ENCODE measurements around the gene VPS36.
"Not testable (repeated sequence)": the region's sequence is repeated elsewhere in the genome, so short reads cannot be mapped to it uniquely, and the experiment has no call there.

- not testable (repeated sequence) for TF ChIP-seq HMGXB4 (CRISPR knock-in tag; IDR thresholded peaks at IDR 0.05); SP1 (CRISPR knock-in tag; conservative IDR thresholded peaks at IDR 0.05); CREM (CRISPR knock-in tag; IDR thresholded peaks at IDR 0.05); JUN (CRISPR knock-in tag; IDR thresholded peaks at IDR 0.05); IRF2 (CRISPR knock-in tag; IDR thresholded peaks at IDR 0.05; ENCODE audit: borderline replicate concordance, low read depth); ZNF396 (CRISPR knock-in tag; IDR thresholded peaks at IDR 0.05; ENCODE audit: borderline replicate concordance); ATF3 (CRISPR knock-in tag; conservative IDR thresholded peaks at IDR 0.05); FOXP4 (CRISPR knock-in tag; IDR thresholded peaks at IDR 0.05); SMAD4 (CRISPR knock-in tag; IDR thresholded peaks at IDR 0.05)
- TF ChIP-seq, protein P1, sequence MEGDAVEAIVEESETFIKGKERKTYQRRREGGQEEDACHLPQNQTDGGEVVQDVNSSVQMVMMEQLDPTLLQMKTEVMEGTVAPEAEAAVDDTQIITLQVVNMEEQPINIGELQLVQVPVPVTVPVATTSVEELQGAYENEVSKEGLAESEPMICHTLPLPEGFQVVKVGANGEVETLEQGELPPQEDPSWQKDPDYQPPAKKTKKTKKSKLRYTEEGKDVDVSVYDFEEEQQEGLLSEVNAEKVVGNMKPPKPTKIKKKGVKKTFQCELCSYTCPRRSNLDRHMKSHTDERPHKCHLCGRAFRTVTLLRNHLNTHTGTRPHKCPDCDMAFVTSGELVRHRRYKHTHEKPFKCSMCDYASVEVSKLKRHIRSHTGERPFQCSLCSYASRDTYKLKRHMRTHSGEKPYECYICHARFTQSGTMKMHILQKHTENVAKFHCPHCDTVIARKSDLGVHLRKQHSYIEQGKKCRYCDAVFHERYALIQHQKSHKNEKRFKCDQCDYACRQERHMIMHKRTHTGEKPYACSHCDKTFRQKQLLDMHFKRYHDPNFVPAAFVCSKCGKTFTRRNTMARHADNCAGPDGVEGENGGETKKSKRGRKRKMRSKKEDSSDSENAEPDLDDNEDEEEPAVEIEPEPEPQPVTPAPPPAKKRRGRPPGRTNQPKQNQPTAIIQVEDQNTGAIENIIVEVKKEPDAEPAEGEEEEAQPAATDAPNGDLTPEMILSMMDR (IDR thresholded peaks at IDR 0.05) = not testable (repeated sequence)
- TF ChIP-seq, protein P2, sequence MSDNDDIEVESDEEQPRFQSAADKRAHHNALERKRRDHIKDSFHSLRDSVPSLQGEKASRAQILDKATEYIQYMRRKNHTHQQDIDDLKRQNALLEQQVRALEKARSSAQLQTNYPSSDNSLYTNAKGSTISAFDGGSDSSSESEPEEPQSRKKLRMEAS (CRISPR knock-in tag; IDR thresholded peaks at IDR 0.05) = not testable (repeated sequence)
- TF ChIP-seq, protein P3, sequence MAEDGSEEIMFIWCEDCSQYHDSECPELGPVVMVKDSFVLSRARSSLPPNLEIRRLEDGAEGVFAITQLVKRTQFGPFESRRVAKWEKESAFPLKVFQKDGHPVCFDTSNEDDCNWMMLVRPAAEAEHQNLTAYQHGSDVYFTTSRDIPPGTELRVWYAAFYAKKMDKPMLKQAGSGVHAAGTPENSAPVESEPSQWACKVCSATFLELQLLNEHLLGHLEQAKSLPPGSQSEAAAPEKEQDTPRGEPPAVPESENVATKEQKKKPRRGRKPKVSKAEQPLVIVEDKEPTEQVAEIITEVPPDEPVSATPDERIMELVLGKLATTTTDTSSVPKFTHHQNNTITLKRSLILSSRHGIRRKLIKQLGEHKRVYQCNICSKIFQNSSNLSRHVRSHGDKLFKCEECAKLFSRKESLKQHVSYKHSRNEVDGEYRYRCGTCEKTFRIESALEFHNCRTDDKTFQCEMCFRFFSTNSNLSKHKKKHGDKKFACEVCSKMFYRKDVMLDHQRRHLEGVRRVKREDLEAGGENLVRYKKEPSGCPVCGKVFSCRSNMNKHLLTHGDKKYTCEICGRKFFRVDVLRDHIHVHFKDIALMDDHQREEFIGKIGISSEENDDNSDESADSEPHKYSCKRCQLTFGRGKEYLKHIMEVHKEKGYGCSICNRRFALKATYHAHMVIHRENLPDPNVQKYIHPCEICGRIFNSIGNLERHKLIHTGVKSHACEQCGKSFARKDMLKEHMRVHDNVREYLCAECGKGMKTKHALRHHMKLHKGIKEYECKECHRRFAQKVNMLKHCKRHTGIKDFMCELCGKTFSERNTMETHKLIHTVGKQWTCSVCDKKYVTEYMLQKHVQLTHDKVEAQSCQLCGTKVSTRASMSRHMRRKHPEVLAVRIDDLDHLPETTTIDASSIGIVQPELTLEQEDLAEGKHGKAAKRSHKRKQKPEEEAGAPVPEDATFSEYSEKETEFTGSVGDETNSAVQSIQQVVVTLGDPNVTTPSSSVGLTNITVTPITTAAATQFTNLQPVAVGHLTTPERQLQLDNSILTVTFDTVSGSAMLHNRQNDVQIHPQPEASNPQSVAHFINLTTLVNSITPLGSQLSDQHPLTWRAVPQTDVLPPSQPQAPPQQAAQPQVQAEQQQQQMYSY (CRISPR knock-in tag; IDR thresholded peaks at IDR 0.05) = not testable (repeated sequence)
- TF ChIP-seq, protein P4, sequence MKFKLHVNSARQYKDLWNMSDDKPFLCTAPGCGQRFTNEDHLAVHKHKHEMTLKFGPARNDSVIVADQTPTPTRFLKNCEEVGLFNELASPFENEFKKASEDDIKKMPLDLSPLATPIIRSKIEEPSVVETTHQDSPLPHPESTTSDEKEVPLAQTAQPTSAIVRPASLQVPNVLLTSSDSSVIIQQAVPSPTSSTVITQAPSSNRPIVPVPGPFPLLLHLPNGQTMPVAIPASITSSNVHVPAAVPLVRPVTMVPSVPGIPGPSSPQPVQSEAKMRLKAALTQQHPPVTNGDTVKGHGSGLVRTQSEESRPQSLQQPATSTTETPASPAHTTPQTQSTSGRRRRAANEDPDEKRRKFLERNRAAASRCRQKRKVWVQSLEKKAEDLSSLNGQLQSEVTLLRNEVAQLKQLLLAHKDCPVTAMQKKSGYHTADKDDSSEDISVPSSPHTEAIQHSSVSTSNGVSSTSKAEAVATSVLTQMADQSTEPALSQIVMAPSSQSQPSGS (CRISPR knock-in tag; IDR thresholded peaks at IDR 0.05; ENCODE audit: borderline replicate concordance, low read depth) = not testable (repeated sequence)
These were observed 42.3 kb downstream of the VPS36 start for GRCh38 chr13:52408071-52408658.

Data from WTC11 (cell line).